OCI-LY7 (cell line): ENCODE data around the gene GGCX. TPM values are rescaled to one million over a fixed set of nuclear protein-coding genes. Genes with fewer than 3 reads are reported as not detected.
A peak's percentile ranks its signal among the peaks of the same experiment; 100 is the strongest.

Source experiments
- BruUV-seq: library from RNA; stranded (reverse); fragments of 400-500 nt; replicated peaks from 2 replicates; lab custom pipeline; 2021; lab: Mats Ljungman, UMichigan
- CTCF ChIA-PET: fragments of 300-600 bp; sonication (Branson Sonifier 250); formaldehyde crosslinking; loops from one replicate; lab custom pipeline; 2022; ENCODE audit warnings: antibody characterized with exemption; ENCODE audit not compliant: unreplicated experiment; lab: Charles Lee
- POLR2A ChIA-PET: fragments of 300-600 bp; sonication (Branson Sonifier 250); formaldehyde crosslinking; loops from one replicate; lab custom pipeline; 2022; ENCODE audit warnings: antibody characterized with exemption; lab: Charles Lee
- DNase-seq: peaks from one replicate; pipeline ENCODE4 v3.0.0-alpha.2; 2015; ENCODE audit warnings: low spot score
- H2AFZ ChIP-seq: fragments of 200-600 bp; sonication (generic), shearing (Covaris generic); 2 replicates; pipeline ENCODE4 v1.6.1; 2014; ENCODE audit warnings: mild to moderate bottlenecking, antibody characterized with exemption, low read length, moderate library complexity
- H3K27ac ChIP-seq: fragments of 200-600 bp; sonication (generic); 2 replicates; pipeline ENCODE4 v1.5.1; 2014; ENCODE audit warnings: mixed run types, low read depth, mild to moderate bottlenecking, moderate library complexity, low read length, inconsistent platforms; ENCODE audit not compliant: poor library complexity, severe bottlenecking
- H3K36me3 ChIP-seq: fragments of 200-600 bp; sonication (generic); 2 replicates; pipeline ENCODE4 v1.6.1; 2014; ENCODE audit warnings: mild to moderate bottlenecking, antibody characterized with exemption, low read length, moderate library complexity, mixed read lengths; ENCODE audit not compliant: insufficient read depth
- H3K4me1 ChIP-seq: fragments of 200-600 bp; sonication (generic); 2 replicates; pipeline ENCODE4 v1.5.1; 2014; ENCODE audit warnings: mild to moderate bottlenecking, low read length; ENCODE audit not compliant: insufficient read depth, poor library complexity, severe bottlenecking
- H3K4me2 ChIP-seq: fragments of 200-600 bp; sonication (generic); 2 replicates; pipeline ENCODE4 v1.6.1; 2014; ENCODE audit warnings: mild to moderate bottlenecking, low read length
- H3K4me3 ChIP-seq: fragments of 200-600 bp; sonication (generic); 2 replicates; pipeline ENCODE4 v1.5.1; 2014; ENCODE audit warnings: mild to moderate bottlenecking, low read depth, low read length; ENCODE audit not compliant: poor library complexity, severe bottlenecking
- H3K79me2 ChIP-seq: fragments of 200-600 bp; sonication (generic); 2 replicates; pipeline ENCODE4 v1.6.1; 2016; ENCODE audit warnings: low read depth, mild to moderate bottlenecking, low read length, moderate library complexity, mixed read lengths; ENCODE audit not compliant: insufficient read depth
- H3K9me2 ChIP-seq: fragments of 200-600 bp; sonication (generic); 2 replicates; pipeline ENCODE4 v1.6.1; 2016; ENCODE audit warnings: mild to moderate bottlenecking, low read length, mixed read lengths; ENCODE audit not compliant: insufficient read depth
- H3K9me3 ChIP-seq: fragments of 200-600 bp; sonication (generic); 2 replicates; pipeline ENCODE4 v1.6.1; 2014; ENCODE audit warnings: mild to moderate bottlenecking, mixed run types, low read length, mixed read lengths
- H4K20me1 ChIP-seq: fragments of 200-600 bp; sonication (generic); 2 replicates; pipeline ENCODE4 v1.6.1; 2014; ENCODE audit warnings: mild to moderate bottlenecking, antibody characterized with exemption, low read length, moderate library complexity, mixed read lengths; ENCODE audit not compliant: insufficient read depth
- CTCF ChIP-seq: fragments of 200-600 bp; sonication (generic); conservative IDR thresholded peaks from 2 replicates; pipeline ENCODE4 v1.5.1; 2014; ENCODE audit warnings: mild to moderate bottlenecking, antibody characterized with exemption, low read length, moderate library complexity, mixed read lengths
- EZH2phosphoT487 ChIP-seq: fragments of 200-600 bp; sonication (generic); IDR thresholded peaks from 2 replicates; pipeline ENCODE4 v1.6.1; 2018; ENCODE audit warnings: low read depth, borderline replicate concordance, mild to moderate bottlenecking, mixed run types, antibody characterized with exemption, low read length, moderate library complexity, mixed read lengths
- intact Hi-C: fragments of 100-400 bp; cut with micrococcal nuclease; formaldehyde crosslinking; loops from one replicate; pipeline ENCODE4 v1.10.0; 2022; ENCODE audit not compliant: unreplicated experiment
- total RNA-seq, 2 experiments: library from RNA; depleted of rRNA in 1 of 2; stranded (reverse); fragments of >200 nt in 1 of 2; shearing (Covaris generic) in 1 of 2; gene quantifications; 2 replicates each; pipeline ENCODE4 v1.2.3, GENCODE V29; 2014 to 2022

The GGCX gene
- total RNA-seq, 2 experiments from 2014 or later = 32.5 to 33.3 TPM

GRCh38 chr2:85600951-85601770, 39.9 kb upstream of the GGCX start:
- no TSS peak for BruUV-seq
- H3K36me3 ChIP-seq = peaks cover 13% of the 10 kb centered on the region
- H2AFZ ChIP-seq = no peak overlapping the region
- H4K20me1 ChIP-seq = no peaks in the 10 kb centered on the region; the same call in 1 of the 2 replicates
- H3K4me1 ChIP-seq = peaks cover 26% of the 10 kb centered on the region
- ChIA-PET CTCF (no interaction called here), POLR2A (interaction anchor here (0.7 kb wide), 1 partner anchor 12 kb away, joined by 3 read pairs; no protein-coding TSS in a partner anchor)
- no peaks in the 10 kb centered on the region for H3K9me2 ChIP-seq
- H3K4me2 ChIP-seq = peak overlapping the region; percentile 71; the same call in 1 of the 2 replicates
- intact Hi-C loops = no loop called here
- DNase-seq = no peak
- peaks cover 7% of the 10 kb centered on the region; the same call in 1 of the 2 replicates for H3K79me2 ChIP-seq
- no peak overlapping the region for H3K27ac ChIP-seq
- H3K9me3 ChIP-seq = no peaks in the 10 kb centered on the region
- H3K4me3 ChIP-seq = no peak overlapping the region
- TF ChIP-seq EZH2phosphoT487 = no peak
- TF ChIP-seq CTCF = no peak

GRCh38 chr2:85600235-85600575, 38.9 kb upstream of the GGCX start:
- H3K27ac ChIP-seq = no peak overlapping the region
- H3K9me2 ChIP-seq = no peaks in the 10 kb centered on the region
- no peak overlapping the region for H3K4me3 ChIP-seq
- BruUV-seq = no TSS peak
- ChIA-PET CTCF (no interaction called here), POLR2A (no interaction called here)
- no peak overlapping the region for H3K4me2 ChIP-seq
- H3K9me3 ChIP-seq = no peaks in the 10 kb centered on the region
- H4K20me1 ChIP-seq = no peaks in the 10 kb centered on the region; the same call in 1 of the 2 replicates
- peaks cover 8% of the 10 kb centered on the region; the same call in 1 of the 2 replicates for H3K36me3 ChIP-seq
- peaks cover 27% of the 10 kb centered on the region for H3K4me1 ChIP-seq
- no peak for DNase-seq
- intact Hi-C loops = no loop called here
- no peak overlapping the region for H2AFZ ChIP-seq
- H3K79me2 ChIP-seq = peaks cover 12% of the 10 kb centered on the region; the same call in 1 of the 2 replicates
- TF ChIP-seq CTCF (no peak), EZH2phosphoT487 (no peak)
